DND-41 (cell line): ENCODE data around the gene SH3RF3.

Experiments
- ATAC-seq: fragments of 200-7000 bp; cut with Tn5 transposase; 3 replicates; pipeline ENCODE4 v1.9.1; 2021; ENCODE audit warnings: low read depth; ENCODE audit not compliant: insufficient read depth
- DNase-seq: peaks from one replicate; pipeline ENCODE4 v3.0.0-alpha.2; 2020
- H2AFZ ChIP-seq: 2 replicates; pipeline ENCODE4 v1.6.0; 2012; ENCODE audit warnings: low read depth, low read length
- H3K27ac ChIP-seq: 2 replicates; pipeline ENCODE4 v1.5.1; 2012; ENCODE audit warnings: low read length, inconsistent platforms
- H3K27me3 ChIP-seq: fragments of 200-600 bp; sonication (generic); 2 replicates; pipeline ENCODE4 v1.6.0; 2012; ENCODE audit warnings: low read length, mild to moderate bottlenecking, inconsistent platforms; ENCODE audit not compliant: insufficient read depth, poor library complexity
- H3K36me3 ChIP-seq: 2 replicates; pipeline ENCODE4 v1.5.1; 2012; ENCODE audit warnings: low read length, inconsistent platforms; ENCODE audit not compliant: insufficient read depth
- H3K4me1 ChIP-seq: 2 replicates; pipeline ENCODE4 v1.5.1; 2012; ENCODE audit warnings: mild to moderate bottlenecking, low read length; ENCODE audit not compliant: insufficient read depth
- H3K4me2 ChIP-seq: 2 replicates; pipeline ENCODE4 v1.6.0; 2012; ENCODE audit warnings: mild to moderate bottlenecking, moderate library complexity, low read length, inconsistent platforms; ENCODE audit not compliant: insufficient read depth
- H3K4me3 ChIP-seq, 2 experiments: fragments of 200-600 bp in 1 of 2; shearing (Covaris generic) in 1 of 2; 2 replicates each; pipeline ENCODE4 v1.5.1; 2012 to 2016; ENCODE audit warnings: inconsistent platforms in 2 of 2, low read length in 2 of 2, mild to moderate bottlenecking in 2 of 2, low read depth in 1 of 2, moderate library complexity in 1 of 2
- H3K79me2 ChIP-seq: 2 replicates; pipeline ENCODE4 v1.6.0; 2012; ENCODE audit warnings: low read length, inconsistent platforms; ENCODE audit not compliant: insufficient read depth
- H3K9ac ChIP-seq: 2 replicates; pipeline ENCODE4 v1.6.0; 2012; ENCODE audit warnings: low read depth, mild to moderate bottlenecking, inconsistent platforms, low read length, moderate library complexity
- H3K9me3 ChIP-seq: 2 replicates; pipeline ENCODE4 v1.5.1; 2012; ENCODE audit warnings: low read length, moderate library complexity, mild to moderate bottlenecking, inconsistent platforms; ENCODE audit not compliant: insufficient read depth, severe bottlenecking
- H4K20me1 ChIP-seq: 2 replicates; pipeline ENCODE4 v1.6.0; 2012; ENCODE audit warnings: low read length; ENCODE audit not compliant: insufficient read depth
- CTCF ChIP-seq: IDR thresholded peaks from 2 replicates; pipeline ENCODE4 v1.5.1; 2012; ENCODE audit warnings: borderline replicate concordance, low read length, moderate library complexity, mild to moderate bottlenecking; ENCODE audit not compliant: poor library complexity, severe bottlenecking; ENCODE audit errors: extremely low read depth
- EZH2 ChIP-seq: IDR thresholded peaks from 3 replicates; pipeline ENCODE4 v1.6.1; 2012; ENCODE audit warnings: borderline replicate concordance, low read depth, mild to moderate bottlenecking, moderate library complexity, low read length, inconsistent platforms; ENCODE audit not compliant: severe bottlenecking

SH3RF3 gene

GRCh38 chr2:109440499-109441156 is 311.6 kb downstream of the SH3RF3 start:
- H3K9me3 ChIP-seq, result peaks cover 33% of the 10 kb centered on the region
- no peak overlapping the region for H3K27ac ChIP-seq
- ATAC-seq, result no peak
- H3K27me3 ChIP-seq, result no peaks in the 10 kb centered on the region
- no peaks in the 10 kb centered on the region for H3K79me2 ChIP-seq
- TF ChIP-seq EZH2, result no peak
- TF ChIP-seq CTCF, result no peak
- no peak overlapping the region for H3K4me2 ChIP-seq
- DNase-seq, result no peak
- no peak overlapping the region for H3K9ac ChIP-seq
- no peaks in the 10 kb centered on the region for H3K36me3 ChIP-seq
- H4K20me1 ChIP-seq, result no peaks in the 10 kb centered on the region
- no peaks in the 10 kb centered on the region for H3K4me1 ChIP-seq
- H2AFZ ChIP-seq, result no peak overlapping the region
- H3K4me3 ChIP-seq, result no peak overlapping the region

- Histone ChIP-seq H3K4me1 (no peaks in the 10 kb centered on the region), H3K27me3 (no peaks in the 10 kb centered on the region), H3K36me3 (no peaks in the 10 kb centered on the region), H3K4me3 (no peak overlapping the region), H3K9ac (no peak overlapping the region), H2AFZ (no peak overlapping the region), H3K4me2 (no peak overlapping the region), H3K9me3 (peaks cover 33% of the 10 kb centered on the region), H4K20me1 (no peaks in the 10 kb centered on the region), H3K79me2 (no peaks in the 10 kb centered on the region), H3K27ac (no peak overlapping the region)
- TF ChIP-seq CTCF, result no peak
- ATAC-seq, result no peak
- DNase-seq, result no peak
Measured at GRCh38 chr2:109442715-109443319, 313.8 kb downstream of the SH3RF3 start.

GRCh38 chr2:109444916-109445315 is 315.9 kb downstream of the SH3RF3 start:
- no peak for DNase-seq
- no peaks in the 10 kb centered on the region for H3K36me3 ChIP-seq
- no peak overlapping the region for H3K9ac ChIP-seq
- H3K4me1 ChIP-seq, result no peaks in the 10 kb centered on the region
- ATAC-seq, result no peak
- no peaks in the 10 kb centered on the region for H3K27me3 ChIP-seq
- peaks cover 33% of the 10 kb centered on the region for H3K9me3 ChIP-seq
- no peak overlapping the region for H3K4me3 ChIP-seq
- no peak overlapping the region for H3K27ac ChIP-seq
- no peaks in the 10 kb centered on the region for H4K20me1 ChIP-seq
- TF ChIP-seq EZH2 (no peak), CTCF (no peak)
- no peak overlapping the region for H3K4me2 ChIP-seq
- H3K79me2 ChIP-seq, result no peaks in the 10 kb centered on the region
- no peak overlapping the region for H2AFZ ChIP-seq
